ENCODE results near the gene RPN2. TPM values are rescaled to one million over a fixed set of nuclear protein-coding genes. Genes with fewer than 3 reads are reported as not detected.

The RPN2 gene
- total RNA-seq, 6 experiments from 2014 or later: 91.7 to 188 (median 148) TPM

- TF ChIP-seq POLR2A (IDR thresholded peaks at IDR 0.05): no peak
- no peak for TF ChIP-seq CTCF (IDR thresholded peaks at IDR 0.05)
- intact Hi-C loops (cut with DNase I): no loop called here
- Histone ChIP-seq H3K9me3 (no peaks in the 10 kb centered on the region), H3K4me3 (no peak overlapping the region), H3K27me3 (no peaks in the 10 kb centered on the region), H3K36me3 (no peaks in the 10 kb centered on the region), H3K4me1 (peaks cover 0 to 4% (median 0%) of the 10 kb centered on the region in 4 donors), H3K27ac (no peak overlapping the region)
- DNase-seq (no peak), ATAC-seq (no peak)
- WGBS (ENCODE audit: insufficient coverage, low coverage, low lambda C conversion rate, missing lambda C conversion rate): 90% methylated on average over 2 of the region's 2 CpGs
These were observed 70.2 kb downstream of the RPN2 start for GRCh38 chr20:37249304-37249703.

GRCh38 chr20:37251825-37252477 is 72.8 kb downstream of the RPN2 start:
- H3K27ac ChIP-seq: no peak overlapping the region
- H3K4me1 ChIP-seq: no peaks in the 10 kb centered on the region
- TF ChIP-seq CTCF (IDR thresholded peaks at IDR 0.05): no peak
- TF ChIP-seq POLR2A (IDR thresholded peaks at IDR 0.05): no peak
- ATAC-seq: no peak
- H3K27me3 ChIP-seq: no peaks in the 10 kb centered on the region
- H3K4me3 ChIP-seq: no peak overlapping the region
- DNase-seq: no peak
- WGBS (ENCODE audit: insufficient coverage, low coverage, low lambda C conversion rate, missing lambda C conversion rate): 58% methylated on average over 9 of the region's 15 CpGs
- intact Hi-C loops (cut with DNase I): no loop called here
- no peaks in the 10 kb centered on the region for H3K9me3 ChIP-seq
- H3K36me3 ChIP-seq: no peaks in the 10 kb centered on the region

- WGBS (ENCODE audit: insufficient coverage, low coverage, low lambda C conversion rate, missing lambda C conversion rate): 87% methylated on average over 3 of the region's 12 CpGs
- no peak overlapping the region for H3K27ac ChIP-seq
- TF ChIP-seq CTCF (IDR thresholded peaks at IDR 0.05): no peak
- no peak for TF ChIP-seq POLR2A (IDR thresholded peaks at IDR 0.05)
- H3K27me3 ChIP-seq: no peaks in the 10 kb centered on the region
- no peak for ATAC-seq
- intact Hi-C loops (cut with DNase I): no loop called here
- DNase-seq: no peak
- no peaks in the 10 kb centered on the region for H3K36me3 ChIP-seq
- no peaks in the 10 kb centered on the region for H3K4me1 ChIP-seq
- no peaks in the 10 kb centered on the region for H3K9me3 ChIP-seq
- no peak overlapping the region for H3K4me3 ChIP-seq
These were observed 74.0 kb downstream of the RPN2 start for GRCh38 chr20:37253087-37253486.

GRCh38 chr20:37254114-37254878 is 75.2 kb downstream of the RPN2 start:
- Histone ChIP-seq H3K4me3 (no peak overlapping the region), H3K27me3 (no peaks in the 10 kb centered on the region), H3K27ac (no peak overlapping the region), H3K4me1 (no peaks in the 10 kb centered on the region), H3K36me3 (no peaks in the 10 kb centered on the region), H3K9me3 (no peaks in the 10 kb centered on the region)
- no peak for TF ChIP-seq CTCF (IDR thresholded peaks at IDR 0.05)
- no peak for TF ChIP-seq POLR2A (IDR thresholded peaks at IDR 0.05)
- DNase-seq (no peak), ATAC-seq (no peak)
- 56% methylated on average over 6 of the region's 7 CpGs for WGBS (ENCODE audit: insufficient coverage, low coverage, low lambda C conversion rate, missing lambda C conversion rate)
- intact Hi-C loops (cut with DNase I): no loop called here

All from right lobe of liver (tissue), 6 donors.